GM12878 (cell line): Measurements from ENCODE around the gene EXOC3L1. TPM values are rescaled to one million over a fixed set of nuclear protein-coding genes. Genes with fewer than 3 reads are reported as not detected.

Experiments
- ATAC-seq: fragments of 200-7000 bp; cut with Tn5 transposase; 3 replicates; pipeline ENCODE4 v1.9.1; 2020; ENCODE audit warnings: mild to moderate bottlenecking, moderate library complexity
- BruUV-seq: library from RNA; stranded (reverse); fragments of 400-500 nt; replicated peaks from 2 replicates; lab custom pipeline; 2021; lab: Mats Ljungman, UMichigan
- CTCF ChIA-PET: fragments of 300-600 bp; sonication (Branson Sonifier 250); formaldehyde crosslinking; extraction: SDS; loops from one replicate; lab custom pipeline; 2021; ENCODE audit warnings: inconsistent platforms; lab: Yijun Ruan, JAX
- POLR2A ChIA-PET: fragments of 350-600 bp; formaldehyde crosslinking; extraction: SDS; loops from one replicate; lab custom pipeline; 2021; ENCODE audit warnings: inconsistent platforms; lab: Charles Lee
- RAD21 ChIA-PET: fragments of 300-600 bp; sonication (Branson Sonifier 250); formaldehyde crosslinking; loops from one replicate; lab custom pipeline; 2023; ENCODE audit warnings: antibody characterized with exemption; ENCODE audit not compliant: unreplicated experiment; lab: Charles Lee
- SMC1A ChIA-PET: fragments of 300-600 bp; sonication (Branson Sonifier 250); formaldehyde crosslinking; loops from one replicate; lab custom pipeline; 2023; ENCODE audit not compliant: unreplicated experiment, uncharacterized antibody; lab: Charles Lee
- DNase-seq: peaks from one replicate; pipeline ENCODE4 v3.0.0-alpha.2; 2011; ENCODE audit warnings: low read depth, low spot score
- FAIRE-seq: peaks from 3 replicates; lab custom pipeline; 2011; peaks lifted over from hg19 to GRCh38; lab: Jason Lieb, UNC
- H2AFZ ChIP-seq: 2 replicates; pipeline ENCODE4 v1.6.0; 2011; ENCODE audit warnings: low read depth, low read length, control low read depth; ENCODE audit not compliant: control insufficient read depth
- H3K27ac ChIP-seq: 2 replicates; pipeline ENCODE4 v1.5.1; 2011; ENCODE audit warnings: control low read depth; ENCODE audit not compliant: control insufficient read depth, insufficient read depth
- H3K27me3 ChIP-seq, 2 experiments: replicated peaks in 1 of 2; 2 replicates each; pipeline versions ENCODE4 v1.6.0 to v1.6.1; 2011; ENCODE audit warnings: low read length in 1 of 2; ENCODE audit not compliant: control insufficient read depth in 2 of 2, insufficient read depth in 2 of 2
- H3K36me3 ChIP-seq, 2 experiments: 2 replicates each; pipeline ENCODE4 v1.5.1; 2011; ENCODE audit warnings: low read length in 1 of 2; ENCODE audit not compliant: control insufficient read depth in 2 of 2, insufficient read depth in 2 of 2
- H3K4me1 ChIP-seq: 2 replicates; pipeline ENCODE4 v1.6.1; 2011; ENCODE audit warnings: mild to moderate bottlenecking, low read length, moderate library complexity, mixed read lengths; ENCODE audit not compliant: control insufficient read depth, insufficient read depth
- H3K4me2 ChIP-seq: 2 replicates; pipeline ENCODE4 v1.6.0; 2011; ENCODE audit warnings: control low read depth; ENCODE audit not compliant: control insufficient read depth, insufficient read depth
- H3K4me3 ChIP-seq: fragments of 200-600 bp; sonication (generic); 2 replicates; pipeline ENCODE4 v1.5.1; 2016
- H3K79me2 ChIP-seq: 2 replicates; pipeline ENCODE4 v1.6.0; 2011; ENCODE audit warnings: low read length; ENCODE audit not compliant: control insufficient read depth, insufficient read depth
- H3K9ac ChIP-seq: 2 replicates; pipeline ENCODE4 v1.8.0; 2011; ENCODE audit warnings: low read length, control low read depth, mixed read lengths; ENCODE audit not compliant: control insufficient read depth, insufficient read depth
- H3K9me3 ChIP-seq: replicated peaks from 3 replicates; pipeline ENCODE4 v1.5.1; 2011; ENCODE audit warnings: mild to moderate bottlenecking, low read length; ENCODE audit not compliant: control insufficient read depth, insufficient read depth
- H4K20me1 ChIP-seq: 2 replicates; pipeline ENCODE4 v1.6.0; 2011; ENCODE audit not compliant: control insufficient read depth, insufficient read depth
- NBN ChIP-seq: fragments of 450-650 bp; IDR thresholded peaks from 2 replicates; pipeline ENCODE4 v1.6.1; 2016
- NFIC ChIP-seq: IDR thresholded peaks from 2 replicates; pipeline ENCODE4 v1.6.1; 2012; ENCODE audit warnings: low read depth, mild to moderate bottlenecking, inconsistent platforms, low read length, moderate library complexity
- ZBTB40 ChIP-seq: fragments of 450-650 bp; IDR thresholded peaks from 2 replicates; pipeline ENCODE4 v1.6.1; 2016; ENCODE audit warnings: mild to moderate bottlenecking, moderate library complexity, borderline replicate concordance
- WGBS: methylation state at CpG from one replicate; pipeline ENCODE4 v1.1.6; 2016; ENCODE audit warnings: low lambda C conversion rate; ENCODE audit not compliant: insufficient replicate concordance, insufficient coverage; ENCODE audit errors: missing lambda C conversion rate; 5-methylcytosine and 5-hydroxymethylcytosine counted together
- in situ Hi-C: fragments of 300-500 bp; cut with MboI; formaldehyde crosslinking; loops from 9 replicates; pipeline ENCODE4 v1.14.3; 2018; ENCODE audit warnings: mixed read lengths
- intact Hi-C: fragments of 100-400 bp; cut with micrococcal nuclease; formaldehyde crosslinking; loops from one replicate; pipeline ENCODE4 v1.14.2; 2022; ENCODE audit not compliant: unreplicated experiment
- polyA plus RNA-seq, 11 experiments: library from polyadenylated mRNA; depleted of rRNA in 4 of 11; unstranded in 6 of 11; stranded (reverse) in 5 of 11; fragments of >200 nt; fragmentation: Nextera tagmentation in 4 of 11; fragmentation: Illumina TruSeq in 1 of 11; extraction: Ambion mirVana in 4 of 11; extraction: Trizol in 1 of 11; gene quantifications; 1 replicate in 1 of 11; 2 replicates in 10 of 11; pipeline versions ENCODE4 v1.2.1 to v1.2.3, GENCODE V29; 2011 to 2016; ENCODE audit warnings: inconsistent platforms in 2 of 11, missing spikeins in 2 of 11, low read depth in 1 of 11
- total RNA-seq, 4 experiments: library from RNA; depleted of rRNA in 3 of 4; stranded (reverse); fragments of >200 nt in 3 of 4; fragmentation: Illumina TruSeq in 1 of 4; extraction: Trizol in 1 of 4; gene quantifications; 2 replicates each; pipeline versions ENCODE4 v1.2.1 to v1.2.3, GENCODE V29; 2013 to 2021

The EXOC3L1 gene
- total and polyA plus RNA-seq, 10 of the 15 experiments (the other 5 are each of a cell fraction or from before 2014, with no cell fraction given), result 0.07 to 0.42 TPM; not detected in 8

GRCh38 chr16:67186550-67186950 is 3.4 kb downstream of the EXOC3L1 start:
- TF ChIP-seq ZBTB40 (no peak), NFIC (no peak), NBN (no peak)
- ChIA-PET RAD21 (interaction anchor here (1.3 kb wide), 1 partner anchor 31 kb away, joined by 4 read pairs; no protein-coding TSS in a partner anchor), POLR2A (no interaction called here), CTCF (interaction anchor here (2.9 kb wide), 1 partner anchor 27 kb away, joined by 15 read pairs; the partner anchor contains the start of genes FBXL8 and TRADD), SMC1A (no interaction called here)
- peaks cover 0 to 3% of the 10 kb centered on the region in 2 experiments; a peak in 2 of 4 replicates for H3K27me3 ChIP-seq
- ATAC-seq (no peak), FAIRE-seq (no peak), DNase-seq (no peak)
- H3K4me2 ChIP-seq, result no peak overlapping the region
- in situ Hi-C loops, result no loop called here
- peaks cover 7% of the 10 kb centered on the region for H3K4me1 ChIP-seq
- no peak overlapping the region for H3K4me3 ChIP-seq
- no peak overlapping the region for H3K27ac ChIP-seq
- no peaks in the 10 kb centered on the region for H3K36me3 ChIP-seq
- intact Hi-C loops, result no loop called here
- H2AFZ ChIP-seq, result no peak overlapping the region
- H4K20me1 ChIP-seq, result no peaks in the 10 kb centered on the region
- H3K9me3 ChIP-seq, result no peaks in the 10 kb centered on the region
- H3K79me2 ChIP-seq, result peaks cover 5% of the 10 kb centered on the region
- H3K9ac ChIP-seq, result no peak overlapping the region
- WGBS, result 19% methylated on average over 5 of the region's 5 CpGs
- BruUV-seq, result no TSS peak
